Activated naive CD4-positive, alpha-beta T cell treated with anti-CD3 and anti-CD28 coated beads, Interleukin-2, amount 10 ng/mL, durations not matched to agents 7 days and 5 days (primary cell): ENCODE measurements around the gene SCGB2B2.
"Not testable (repeated sequence)": the region's sequence is repeated elsewhere in the genome, so short reads cannot be mapped to it uniquely, and the experiment has no call there.

Source experiments
- CTCF ChIA-PET: fragments of 350-600 bp; sonication (Branson Sonifier 250); formaldehyde crosslinking; loops from one replicate; lab custom pipeline; 2021; ENCODE audit warnings: antibody characterized with exemption; lab: Charles Lee
- DNase-seq: peaks from one replicate; pipeline ENCODE4 v3.0.0-alpha.2; 2020
- H3K27ac Mint-ChIP-seq: one replicate; pipeline ENCODE4 v1.8.0; 2021; ENCODE audit warnings: mild to moderate bottlenecking, moderate library complexity, mixed read lengths
- H3K27me3 Mint-ChIP-seq: one replicate; pipeline ENCODE4 v1.8.0; 2021; ENCODE audit warnings: mild to moderate bottlenecking, mixed read lengths
- H3K36me3 Mint-ChIP-seq: one replicate; pipeline ENCODE4 v1.8.0; 2021; ENCODE audit warnings: mixed read lengths
- H3K4me1 Mint-ChIP-seq: one replicate; pipeline ENCODE4 v1.8.0; 2021; ENCODE audit warnings: mixed read lengths
- H3K4me3 Mint-ChIP-seq: one replicate; pipeline ENCODE4 v1.8.0; 2021; ENCODE audit warnings: mild to moderate bottlenecking, moderate library complexity, mixed read lengths
- H3K9me3 Mint-ChIP-seq: one replicate; pipeline ENCODE4 v1.8.0; 2021; ENCODE audit warnings: mixed read lengths

The SCGB2B2 gene, protein sequence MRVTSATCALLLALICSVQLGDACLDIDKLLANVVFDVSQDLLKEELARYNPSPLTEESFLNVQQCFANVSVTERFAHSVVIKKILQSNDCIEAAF

DNA sequence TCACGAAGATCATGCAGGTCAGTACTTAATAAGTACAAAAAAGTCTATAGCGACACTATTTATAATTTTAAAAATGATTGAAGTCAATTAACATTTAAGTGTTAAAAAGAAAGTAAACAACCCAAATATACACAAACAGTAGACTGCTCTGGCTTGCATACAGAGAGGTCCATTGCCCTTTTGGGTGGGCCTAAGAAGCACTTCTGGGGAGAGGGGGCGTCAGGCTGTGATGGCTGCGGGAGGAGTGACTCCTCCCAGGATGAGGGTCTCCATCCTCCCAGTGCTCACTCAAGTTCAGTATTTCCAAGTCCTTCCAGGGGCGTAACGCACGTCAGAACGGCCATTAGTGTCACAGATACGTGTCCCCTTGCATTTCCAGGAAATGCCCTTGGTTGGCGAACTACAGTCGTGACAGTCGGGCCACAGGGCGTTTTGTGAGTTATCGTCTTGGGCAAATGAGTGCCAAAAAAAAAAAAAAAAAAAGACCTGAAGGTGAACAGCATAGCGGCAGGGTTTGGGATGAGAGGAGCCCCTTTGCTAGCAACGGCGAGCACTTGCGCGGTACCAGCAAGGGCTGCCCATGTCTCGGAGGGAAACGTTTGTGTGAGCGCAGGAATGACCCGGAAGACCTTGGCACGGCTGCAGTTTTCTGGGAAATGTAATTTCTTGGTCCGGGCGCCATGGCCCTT, at the start of gene SCGB2B2:
SCGB2B2 (minus strand) TSS at position 463 of the 689 bp plus-strand sequence. CDS start 82,596 bp downstream, outside the sequence.
- Mint-ChIP-seq H3K4me3 (peak within 1 kb of the TSS; percentile 87), H3K4me1 (peaks cover 40% of the 10 kb centered on the region), H3K27me3 (peaks cover 10% of the 10 kb centered on the region), H3K36me3 (peaks cover 63% of the 10 kb centered on the region), H3K27ac (peak within 1 kb of the TSS; percentile 98), H3K9me3 (peaks cover 50% of the 10 kb centered on the region)
- peak; percentile 83 for DNase-seq
- CTCF ChIA-PET: interaction anchor here (0.8 to 1.4 kb wide), 5 partner anchors 13 to 57 kb away, joined by 3 read pairs; no protein-coding TSS in a partner anchor

DNA sequence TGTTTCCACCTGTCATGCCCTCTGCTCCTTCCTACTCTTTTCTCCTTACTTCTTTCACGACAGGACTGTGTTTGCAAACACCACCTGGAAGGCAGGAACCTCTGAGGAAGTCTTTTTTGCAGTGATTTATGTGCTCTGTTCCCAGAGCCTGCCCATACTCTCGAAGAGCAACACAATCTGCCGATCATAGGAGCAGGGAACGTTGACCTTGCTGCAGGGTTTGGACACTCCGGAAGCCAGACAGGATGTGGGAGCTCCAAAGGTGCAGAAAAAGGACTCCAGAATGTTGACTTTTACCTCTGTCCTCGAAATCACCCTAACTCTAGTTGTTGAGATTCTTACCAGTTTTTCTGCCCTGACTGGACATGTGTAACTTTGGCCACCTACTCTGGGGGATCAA, 48.4 kb upstream of the SCGB2B2 start:
- no peaks in the 10 kb centered on the region for H3K36me3 Mint-ChIP-seq
- H3K9me3 Mint-ChIP-seq: no peaks in the 10 kb centered on the region
- H3K27me3 Mint-ChIP-seq: peaks cover 34% of the 10 kb centered on the region
- CTCF ChIA-PET: no interaction called here
- DNase-seq: no peak
- no peaks in the 10 kb centered on the region for H3K4me1 Mint-ChIP-seq
- H3K4me3 Mint-ChIP-seq: no peak overlapping the region
- no peak overlapping the region for H3K27ac Mint-ChIP-seq

DNA sequence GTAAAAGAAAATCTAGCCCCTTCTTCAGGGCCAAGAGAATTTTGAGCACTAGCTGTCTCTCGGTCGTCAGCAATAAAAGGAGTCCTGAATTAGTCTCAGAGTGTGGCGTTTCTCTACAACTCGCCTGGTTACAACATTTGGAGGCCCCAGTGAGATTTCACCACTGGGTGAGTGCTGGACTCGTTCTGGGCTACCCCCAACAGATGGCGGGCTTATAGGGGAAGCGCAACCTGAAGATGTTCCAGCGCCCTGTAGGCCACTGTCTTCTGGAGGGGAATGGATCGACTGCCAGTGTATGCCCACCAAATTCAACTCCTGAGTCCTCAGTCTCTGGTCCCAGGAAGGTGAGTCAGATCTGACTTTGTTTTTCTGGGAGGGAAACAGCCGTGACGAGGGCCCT, 45.4 kb upstream of the SCGB2B2 start:
- Mint-ChIP-seq H3K27me3 (peaks cover 34% of the 10 kb centered on the region), H3K27ac (no peak overlapping the region), H3K36me3 (no peaks in the 10 kb centered on the region), H3K4me3 (no peak overlapping the region), H3K9me3 (no peaks in the 10 kb centered on the region), H3K4me1 (no peaks in the 10 kb centered on the region)
- no peak for DNase-seq
- CTCF ChIA-PET: no interaction called here

- H3K27me3 Mint-ChIP-seq: peaks cover 4% of the 10 kb centered on the region
- H3K4me3 Mint-ChIP-seq: no peak overlapping the region
- CTCF ChIA-PET: no interaction called here
- no peaks in the 10 kb centered on the region for H3K36me3 Mint-ChIP-seq
- H3K9me3 Mint-ChIP-seq: peaks cover 21% of the 10 kb centered on the region
- H3K27ac Mint-ChIP-seq: no peak overlapping the region
- no peaks in the 10 kb centered on the region for H3K4me1 Mint-ChIP-seq
- no peak for DNase-seq
Measured at GRCh38 chr19:34715357-34715756, 38.4 kb upstream of the SCGB2B2 start.

GRCh38 chr19:34713262-34713637, 36.3 kb upstream of the SCGB2B2 start:
- DNase-seq: no peak
- H3K4me3 Mint-ChIP-seq: no peak overlapping the region
- peaks cover 21% of the 10 kb centered on the region for H3K9me3 Mint-ChIP-seq
- CTCF ChIA-PET: interaction anchor here (0.6 to 2.7 kb wide), 11 partner anchors 23 to 216 kb away, joined by 3 to 18 read pairs (median 3); no protein-coding TSS in a partner anchor
- H3K4me1 Mint-ChIP-seq: no peaks in the 10 kb centered on the region
- H3K36me3 Mint-ChIP-seq: no peaks in the 10 kb centered on the region
- no peak overlapping the region for H3K27ac Mint-ChIP-seq
- H3K27me3 Mint-ChIP-seq: peaks cover 4% of the 10 kb centered on the region

DNA sequence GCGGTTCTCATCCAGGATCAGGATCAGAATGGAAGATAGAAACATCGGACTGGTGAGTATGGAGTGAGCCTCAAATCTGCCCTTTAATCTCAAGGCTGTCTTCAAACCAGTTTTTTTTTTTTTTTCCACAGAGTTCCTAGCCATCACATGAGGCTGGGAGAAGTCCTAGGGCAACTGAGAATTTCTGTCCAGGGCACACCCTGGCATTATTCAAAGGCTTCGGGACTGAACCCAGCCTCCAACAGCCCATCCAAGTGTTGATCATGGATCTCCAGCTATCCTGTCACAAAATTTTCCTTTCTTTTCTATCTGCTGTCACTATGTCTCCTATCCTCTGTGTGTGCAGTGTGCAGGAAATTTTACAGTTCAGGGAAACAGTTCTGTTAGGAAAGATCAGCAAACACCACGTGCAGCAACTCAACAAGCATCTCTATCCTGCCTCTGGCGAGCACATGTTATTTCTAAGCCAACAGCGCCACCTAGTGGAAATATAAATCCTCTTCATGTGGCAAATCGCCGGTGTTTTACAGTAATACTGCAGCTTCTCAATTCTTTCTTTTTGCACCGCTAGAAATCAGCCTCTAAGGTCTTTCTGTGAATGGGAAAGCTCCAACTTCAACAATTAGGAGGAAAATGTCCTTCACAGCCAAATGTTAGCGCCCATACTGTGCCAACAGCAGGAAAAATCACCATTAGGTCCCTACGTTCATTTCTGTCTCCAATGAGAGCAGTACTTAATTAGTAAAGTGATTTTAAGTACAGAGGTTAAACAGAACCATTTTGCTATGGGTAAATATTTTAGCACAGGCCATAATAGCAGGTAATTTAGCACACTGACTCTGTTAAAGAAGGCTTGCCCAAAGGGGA, 35.7 kb upstream of the SCGB2B2 start:
- H3K4me1 Mint-ChIP-seq: no peaks in the 10 kb centered on the region
- CTCF ChIA-PET: interaction anchor here (0.6 to 2.7 kb wide), 11 partner anchors 23 to 216 kb away, joined by 3 to 18 read pairs (median 3); no protein-coding TSS in a partner anchor
- H3K9me3 Mint-ChIP-seq: peaks cover 21% of the 10 kb centered on the region
- H3K36me3 Mint-ChIP-seq: no peaks in the 10 kb centered on the region
- peak; percentile 65 for DNase-seq
- H3K27ac Mint-ChIP-seq: no peak overlapping the region
- peaks cover 7% of the 10 kb centered on the region for H3K27me3 Mint-ChIP-seq
- H3K4me3 Mint-ChIP-seq: no peak overlapping the region

DNA sequence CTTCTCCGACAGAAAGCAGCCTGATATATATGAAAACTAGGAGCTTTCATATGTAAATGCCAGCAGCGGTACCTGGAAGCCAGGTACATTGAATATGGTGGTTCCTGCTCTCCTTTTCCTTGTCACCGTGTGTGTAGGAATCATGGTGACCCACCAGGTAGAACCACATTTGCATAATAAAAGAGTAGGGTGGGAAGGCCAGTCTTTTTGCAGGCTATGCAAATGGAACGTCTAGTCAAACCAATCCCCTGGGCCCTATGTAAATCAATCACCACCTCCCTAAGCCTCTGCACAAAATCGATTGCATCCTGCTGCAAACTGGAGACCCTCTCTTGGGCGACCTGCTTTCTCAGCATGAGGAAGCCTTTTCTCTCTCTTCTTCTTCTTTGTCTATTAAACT, 34.9 kb upstream of the SCGB2B2 start:
- Mint-ChIP-seq H3K4me1 (no peaks in the 10 kb centered on the region), H3K36me3 (no peaks in the 10 kb centered on the region), H3K9me3 (peaks cover 23% of the 10 kb centered on the region), H3K27me3 (peaks cover 7% of the 10 kb centered on the region), H3K4me3 (no peak overlapping the region), H3K27ac (no peak overlapping the region)
- DNase-seq: no peak
- CTCF ChIA-PET: interaction anchor here (1.3 to 2.7 kb wide), 5 partner anchors 70 to 212 kb away, joined by 3 to 18 read pairs (median 6); no protein-coding TSS in a partner anchor

DNA sequence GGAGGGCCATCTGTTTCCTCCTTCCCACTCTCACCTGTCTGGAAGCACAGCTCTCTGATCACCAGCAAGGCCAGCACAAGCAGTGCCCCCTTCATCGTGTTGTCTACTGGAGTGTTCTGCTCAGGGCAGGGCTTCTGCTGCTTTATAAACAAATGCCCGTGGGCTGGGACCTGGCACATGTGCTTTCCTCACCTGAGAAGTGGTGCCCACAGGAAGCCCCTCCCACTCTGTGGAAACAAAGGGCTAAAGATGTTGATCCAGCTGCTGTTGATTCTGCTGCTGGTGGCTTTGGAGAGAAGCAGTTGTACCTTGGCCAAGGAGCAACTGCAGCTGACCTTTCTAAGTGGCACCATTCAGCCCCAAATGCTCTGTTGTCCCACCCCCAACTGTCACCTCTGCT, 30.7 kb upstream of the SCGB2B2 start:
- H3K27me3 Mint-ChIP-seq: peaks cover 3% of the 10 kb centered on the region
- CTCF ChIA-PET: no interaction called here
- no peak overlapping the region for H3K4me3 Mint-ChIP-seq
- no peaks in the 10 kb centered on the region for H3K4me1 Mint-ChIP-seq
- no peaks in the 10 kb centered on the region for H3K36me3 Mint-ChIP-seq
- DNase-seq: no peak
- peaks cover 13% of the 10 kb centered on the region for H3K9me3 Mint-ChIP-seq
- no peak overlapping the region for H3K27ac Mint-ChIP-seq

- Mint-ChIP-seq H3K4me1 (no peaks in the 10 kb centered on the region), H3K4me3 (no peak overlapping the region), H3K9me3 (peaks cover 37% of the 10 kb centered on the region), H3K27me3 (peaks cover 18% of the 10 kb centered on the region), H3K36me3 (peaks cover 2% of the 10 kb centered on the region), H3K27ac (no peak overlapping the region)
- DNase-seq: no peak
- CTCF ChIA-PET: no interaction called here
Measured at GRCh38 chr19:34692549-34692948, 15.6 kb upstream of the SCGB2B2 start.

GRCh38 chr19:34690372-34690771, 13.4 kb upstream of the SCGB2B2 start:
- no peak overlapping the region for H3K4me3 Mint-ChIP-seq
- H3K9me3 Mint-ChIP-seq: peaks cover 56% of the 10 kb centered on the region
- peaks cover 12% of the 10 kb centered on the region for H3K27me3 Mint-ChIP-seq
- no peak for DNase-seq
- CTCF ChIA-PET: no interaction called here
- peaks cover 9% of the 10 kb centered on the region for H3K36me3 Mint-ChIP-seq
- no peak overlapping the region for H3K27ac Mint-ChIP-seq
- no peaks in the 10 kb centered on the region for H3K4me1 Mint-ChIP-seq

GRCh38 chr19:34688592-34688991, 11.6 kb upstream of the SCGB2B2 start:
- no peaks in the 10 kb centered on the region for H3K4me1 Mint-ChIP-seq
- no peak overlapping the region for H3K4me3 Mint-ChIP-seq
- H3K36me3 Mint-ChIP-seq: peaks cover 20% of the 10 kb centered on the region
- no peak overlapping the region for H3K27ac Mint-ChIP-seq
- H3K27me3 Mint-ChIP-seq: peaks cover 12% of the 10 kb centered on the region
- peaks cover 62% of the 10 kb centered on the region for H3K9me3 Mint-ChIP-seq
- CTCF ChIA-PET: no interaction called here
- no peak for DNase-seq

- peaks cover 72% of the 10 kb centered on the region for H3K9me3 Mint-ChIP-seq
- no peak for DNase-seq
- H3K36me3 Mint-ChIP-seq: peaks cover 30% of the 10 kb centered on the region
- H3K4me3 Mint-ChIP-seq: no peak overlapping the region
- H3K27ac Mint-ChIP-seq: no peak overlapping the region
- H3K27me3 Mint-ChIP-seq: peaks cover 12% of the 10 kb centered on the region
- CTCF ChIA-PET: no interaction called here
- H3K4me1 Mint-ChIP-seq: no peaks in the 10 kb centered on the region
Measured at GRCh38 chr19:34687348-34687747, 10.4 kb upstream of the SCGB2B2 start.

DNA sequence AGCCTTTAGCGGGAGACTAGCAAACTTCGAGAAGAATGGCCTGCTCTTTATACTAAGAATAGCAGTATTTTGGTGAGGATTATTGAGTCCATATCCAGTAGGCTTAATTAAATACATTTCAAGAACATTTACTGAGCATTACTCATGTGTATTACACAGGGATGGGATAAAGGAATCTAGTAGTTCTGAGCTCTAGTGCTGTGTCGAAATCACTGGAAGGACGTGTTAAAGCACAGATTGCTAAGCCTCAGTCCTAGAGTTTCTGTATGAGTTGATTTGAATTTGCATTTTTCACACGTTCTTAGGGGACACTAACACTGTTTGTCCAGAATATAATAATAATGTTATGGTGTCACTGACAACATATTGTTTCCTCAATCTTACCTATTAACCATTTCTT, 9.5 kb upstream of the SCGB2B2 start:
- Mint-ChIP-seq H3K36me3 (peaks cover 39% of the 10 kb centered on the region), H3K27ac (no peak overlapping the region), H3K27me3 (peaks cover 12% of the 10 kb centered on the region), H3K4me1 (no peaks in the 10 kb centered on the region), H3K9me3 (peaks cover 75% of the 10 kb centered on the region), H3K4me3 (no peak overlapping the region)
- CTCF ChIA-PET: interaction anchor here (1.0 kb wide), 1 partner anchor 48 kb away, joined by 3 read pairs; no protein-coding TSS in a partner anchor
- no peak for DNase-seq

DNA sequence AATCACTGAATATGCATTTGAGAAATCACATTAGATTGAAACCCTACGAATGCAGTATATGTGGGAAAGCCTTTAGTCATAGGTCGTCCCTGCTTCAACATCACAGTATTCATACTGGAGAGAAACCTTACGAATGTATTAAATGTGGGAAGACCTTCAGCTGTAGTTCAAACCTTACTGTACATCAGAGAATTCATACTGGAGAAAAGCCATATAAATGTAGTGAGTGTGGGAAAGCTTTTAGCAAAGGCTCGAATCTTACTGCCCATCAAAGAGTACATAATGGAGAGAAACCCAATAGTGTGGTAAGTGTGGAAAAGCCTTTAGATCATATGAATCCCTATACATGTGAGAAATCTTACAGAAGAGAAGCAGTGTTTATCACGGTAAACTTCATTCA, 8.3 kb upstream of the SCGB2B2 start:
- CTCF ChIA-PET, DNase-seq, H3K4me1 Mint-ChIP-seq, H3K27ac Mint-ChIP-seq, H3K4me3 Mint-ChIP-seq: not testable (repeated sequence)
- Mint-ChIP-seq H3K36me3 (peaks cover 50% of the 10 kb centered on the region), H3K9me3 (peaks cover 77% of the 10 kb centered on the region), H3K27me3 (peaks cover 12% of the 10 kb centered on the region)
